ENCODE results near the gene CSMD2.

CSMD2 gene

DNA sequence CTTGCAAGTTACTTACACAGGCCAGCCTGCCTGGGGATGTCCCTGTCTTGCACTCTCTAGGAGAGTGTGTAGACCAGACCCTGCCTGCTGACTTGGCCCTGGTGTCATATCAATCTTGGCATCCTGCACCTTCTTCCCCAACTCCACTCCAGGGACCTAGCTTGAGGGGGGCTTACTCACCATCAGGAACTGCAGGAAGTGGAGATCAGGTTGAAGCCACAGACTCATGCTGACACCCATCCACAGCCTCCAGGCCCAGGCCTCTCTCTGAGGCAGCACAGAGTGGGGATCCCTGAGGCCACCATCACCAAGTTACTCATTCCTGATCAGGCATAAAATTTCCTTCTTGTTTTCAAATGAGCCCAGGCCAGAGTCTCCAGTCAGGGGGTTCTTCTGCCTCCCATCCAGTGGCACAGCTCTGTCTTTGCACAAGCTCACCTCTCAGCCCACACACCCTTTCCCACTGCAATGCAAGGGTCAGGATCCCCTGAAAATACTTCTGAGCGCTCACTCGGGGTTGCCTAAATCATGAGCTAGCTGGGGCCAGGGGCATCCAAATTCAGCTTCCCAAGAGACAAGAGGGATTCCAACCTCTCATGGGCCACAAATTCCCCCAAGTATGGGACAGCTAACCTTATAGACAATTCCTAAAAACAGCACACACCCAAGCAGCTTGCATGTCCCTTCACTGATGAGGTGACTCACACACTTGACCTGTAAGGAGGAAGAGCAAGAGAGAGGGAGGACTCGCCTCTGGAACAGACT is 33.5 kb downstream of the CSMD2 start:
- no peaks in the 10 kb centered on the region for H3K4me1 ChIP-seq (ENCODE audit: control insufficient read depth, insufficient read depth, low read length)
- H3K36me3 ChIP-seq (ENCODE audit: control insufficient read depth, insufficient read depth, low read length) = no peaks in the 10 kb centered on the region
- no peaks in the 10 kb centered on the region for H3K9me3 ChIP-seq (ENCODE audit: control insufficient read depth, insufficient read depth, low read length)
- no peaks in the 10 kb centered on the region for H3K27me3 ChIP-seq (ENCODE audit: control insufficient read depth, insufficient read depth, low read length)
- WGBS (ENCODE audit: insufficient coverage, insufficient read length) = no CpG with 5 or more reads among the region's 3 CpGs
- no peak overlapping the region for H3K4me3 ChIP-seq (ENCODE audit: low read length)
- H3K27ac ChIP-seq (ENCODE audit: low read length) = no peak overlapping the region
- no peak for DNase-seq (ENCODE audit: low read depth, low spot score)

DNA sequence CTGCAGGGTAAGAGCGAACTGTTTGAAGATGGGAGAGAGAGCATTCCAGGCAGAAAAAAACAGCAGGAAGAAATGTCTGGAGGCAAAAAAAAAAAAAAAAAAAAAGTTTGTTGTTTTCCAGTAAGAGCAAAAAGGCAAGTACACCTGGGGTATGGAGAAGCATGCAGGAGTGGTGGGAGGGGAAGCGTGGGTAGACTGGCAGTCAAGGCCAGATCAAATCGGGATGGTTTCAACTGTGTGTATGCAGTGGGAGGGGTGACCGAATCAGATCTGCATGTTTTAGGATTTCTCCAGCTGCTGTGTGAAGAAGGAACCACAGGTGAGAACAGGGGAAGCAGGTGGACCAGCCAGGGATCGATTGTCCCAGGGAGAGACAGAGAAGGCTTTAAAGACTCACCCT is 34.7 kb downstream of the CSMD2 start:
- WGBS (ENCODE audit: insufficient coverage, insufficient read length) = no CpG with 5 or more reads among the region's 5 CpGs
- Histone ChIP-seq H3K27ac (ENCODE audit: low read length) (no peak overlapping the region), H3K9me3 (ENCODE audit: control insufficient read depth, insufficient read depth, low read length) (no peaks in the 10 kb centered on the region), H3K36me3 (ENCODE audit: control insufficient read depth, insufficient read depth, low read length) (no peaks in the 10 kb centered on the region), H3K4me1 (ENCODE audit: control insufficient read depth, insufficient read depth, low read length) (no peaks in the 10 kb centered on the region), H3K4me3 (ENCODE audit: low read length) (no peak overlapping the region), H3K27me3 (ENCODE audit: control insufficient read depth, insufficient read depth, low read length) (no peaks in the 10 kb centered on the region)
- DNase-seq (ENCODE audit: low read depth, low spot score) = no peak

DNA sequence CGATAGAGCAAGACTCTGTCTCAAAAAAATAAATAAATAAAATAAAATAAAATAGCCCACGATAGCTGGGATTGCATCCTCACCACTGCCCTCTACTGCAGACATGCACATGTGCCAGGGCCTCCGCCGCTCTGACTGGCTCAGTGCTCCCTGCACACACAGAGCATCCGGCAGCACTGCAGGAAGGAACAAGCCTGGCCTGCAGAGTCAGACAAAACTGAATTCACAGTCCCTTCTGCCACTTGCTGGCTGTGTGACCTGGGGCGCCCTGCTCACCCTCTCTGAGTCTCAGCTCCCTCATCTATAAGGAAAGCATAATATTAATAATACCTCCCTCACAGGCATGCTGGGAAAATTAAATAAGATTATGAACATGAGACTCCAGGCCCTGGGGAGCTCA is 35.4 kb downstream of the CSMD2 start:
- H3K9me3 ChIP-seq (ENCODE audit: control insufficient read depth, insufficient read depth, low read length) = no peaks in the 10 kb centered on the region
- no peak overlapping the region for H3K27ac ChIP-seq (ENCODE audit: low read length)
- no peak for DNase-seq (ENCODE audit: low read depth, low spot score)
- no peaks in the 10 kb centered on the region for H3K4me1 ChIP-seq (ENCODE audit: control insufficient read depth, insufficient read depth, low read length)
- no peaks in the 10 kb centered on the region for H3K36me3 ChIP-seq (ENCODE audit: control insufficient read depth, insufficient read depth, low read length)
- no peaks in the 10 kb centered on the region for H3K27me3 ChIP-seq (ENCODE audit: control insufficient read depth, insufficient read depth, low read length)
- H3K4me3 ChIP-seq (ENCODE audit: low read length) = no peak overlapping the region
- no CpG with 5 or more reads among the region's 6 CpGs for whole genome bisulfite sequencing (ENCODE audit: insufficient coverage, insufficient read length)

DNA sequence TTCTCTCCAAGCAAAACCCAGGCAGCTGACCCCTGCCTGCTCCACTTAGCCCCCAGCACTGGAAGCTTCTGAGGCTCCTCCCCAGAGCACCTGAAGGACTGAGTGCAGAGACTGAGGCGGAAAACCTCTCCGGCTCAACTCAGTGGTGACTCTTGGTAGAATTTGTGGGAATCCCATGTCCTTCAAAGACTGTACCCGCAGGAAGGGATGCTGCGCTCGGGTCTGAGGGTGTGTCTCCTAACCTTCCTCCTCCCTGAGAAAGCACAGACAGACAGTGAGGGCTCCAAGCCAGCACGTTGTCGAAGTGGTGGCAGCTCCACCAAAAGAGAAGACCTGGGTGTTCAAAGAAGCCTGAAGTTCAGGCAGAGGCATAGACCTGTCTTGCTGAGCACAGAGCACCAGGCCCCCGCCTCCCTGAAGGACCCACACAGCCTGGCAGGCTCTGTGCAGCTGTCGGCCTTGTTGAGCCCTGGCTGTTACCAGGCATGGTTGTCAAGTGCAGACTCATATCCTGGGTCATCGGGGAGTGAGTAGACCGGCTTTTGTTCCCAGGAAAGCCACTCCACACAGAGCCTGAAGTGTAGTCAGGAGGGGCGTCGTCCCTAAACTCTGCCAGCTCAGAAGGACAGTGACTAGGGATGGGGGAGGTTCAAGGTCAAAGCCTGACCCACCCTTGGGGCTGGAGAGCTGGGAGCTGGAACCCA is 36.7 kb downstream of the CSMD2 start:
- no peaks in the 10 kb centered on the region; the same call in 1 of the 2 replicates for H3K27me3 ChIP-seq (ENCODE audit: control insufficient read depth, insufficient read depth, low read length)
- no CpG with 5 or more reads among the region's 13 CpGs for WGBS (ENCODE audit: insufficient coverage, insufficient read length)
- H3K4me1 ChIP-seq (ENCODE audit: control insufficient read depth, insufficient read depth, low read length) = no peaks in the 10 kb centered on the region
- H3K27ac ChIP-seq (ENCODE audit: low read length) = no peak overlapping the region
- H3K9me3 ChIP-seq (ENCODE audit: control insufficient read depth, insufficient read depth, low read length) = no peaks in the 10 kb centered on the region
- no peak overlapping the region for H3K4me3 ChIP-seq (ENCODE audit: low read length)
- no peaks in the 10 kb centered on the region for H3K36me3 ChIP-seq (ENCODE audit: control insufficient read depth, insufficient read depth, low read length)
- DNase-seq (ENCODE audit: low read depth, low spot score) = no peak

DNA sequence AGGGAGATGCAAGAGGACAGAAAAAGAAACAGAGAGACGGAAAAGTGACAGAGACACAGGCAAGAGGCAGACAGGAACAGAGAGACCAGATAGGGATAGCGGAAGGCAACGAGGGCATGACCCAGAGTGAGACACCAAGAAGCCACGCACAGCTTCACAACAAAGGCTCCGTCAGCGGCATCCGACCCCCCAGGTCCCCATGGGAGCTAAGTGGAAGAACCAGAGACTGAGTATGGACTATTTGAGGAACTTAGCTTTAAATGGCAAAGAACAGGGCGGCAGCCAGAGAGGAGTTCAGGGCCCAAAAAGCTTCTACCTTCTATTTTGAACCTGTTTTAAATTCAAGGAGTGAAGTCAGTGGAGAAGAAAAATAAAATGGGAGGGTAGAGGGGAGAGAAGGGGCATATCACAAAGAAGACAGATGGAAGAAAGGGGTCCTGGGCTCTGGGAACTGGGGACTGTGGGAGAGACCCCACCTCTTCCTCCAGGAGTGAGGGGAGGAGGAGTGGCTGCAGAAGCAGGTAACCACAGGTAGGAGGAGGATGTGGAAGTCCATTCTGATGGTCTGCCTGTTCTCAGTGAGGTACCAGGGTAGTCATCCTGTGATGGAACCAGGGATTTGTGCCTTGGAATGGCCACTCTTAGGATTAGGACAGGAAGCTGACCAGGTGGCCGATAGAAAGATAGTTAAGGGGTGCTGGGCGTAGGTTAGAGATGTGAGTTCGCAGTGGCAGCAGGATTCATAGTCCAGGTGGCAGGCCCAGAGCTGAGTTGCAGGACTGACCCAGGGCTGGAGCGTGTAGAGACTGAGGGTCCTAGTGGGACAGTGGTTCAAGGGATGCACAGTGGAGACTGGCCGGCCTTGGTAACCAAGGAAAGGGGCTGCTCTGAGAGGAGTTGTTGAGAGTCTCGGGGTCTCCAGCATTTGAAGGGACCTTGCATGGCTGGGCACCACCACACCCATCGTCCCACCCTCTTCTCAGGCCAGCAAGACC is 37.7 kb downstream of the CSMD2 start:
- Histone ChIP-seq H3K27me3 (ENCODE audit: control insufficient read depth, insufficient read depth, low read length) (no peaks in the 10 kb centered on the region; the same call in 1 of the 2 replicates), H3K4me3 (ENCODE audit: low read length) (no peak overlapping the region), H3K9me3 (ENCODE audit: control insufficient read depth, insufficient read depth, low read length) (no peaks in the 10 kb centered on the region), H3K27ac (ENCODE audit: low read length) (no peak overlapping the region), H3K36me3 (ENCODE audit: control insufficient read depth, insufficient read depth, low read length) (no peaks in the 10 kb centered on the region), H3K4me1 (ENCODE audit: control insufficient read depth, insufficient read depth, low read length) (no peaks in the 10 kb centered on the region)
- WGBS (ENCODE audit: insufficient coverage, insufficient read length) = no CpG with 5 or more reads among the region's 15 CpGs
- DNase-seq (ENCODE audit: low read depth, low spot score) = no peak

DNA sequence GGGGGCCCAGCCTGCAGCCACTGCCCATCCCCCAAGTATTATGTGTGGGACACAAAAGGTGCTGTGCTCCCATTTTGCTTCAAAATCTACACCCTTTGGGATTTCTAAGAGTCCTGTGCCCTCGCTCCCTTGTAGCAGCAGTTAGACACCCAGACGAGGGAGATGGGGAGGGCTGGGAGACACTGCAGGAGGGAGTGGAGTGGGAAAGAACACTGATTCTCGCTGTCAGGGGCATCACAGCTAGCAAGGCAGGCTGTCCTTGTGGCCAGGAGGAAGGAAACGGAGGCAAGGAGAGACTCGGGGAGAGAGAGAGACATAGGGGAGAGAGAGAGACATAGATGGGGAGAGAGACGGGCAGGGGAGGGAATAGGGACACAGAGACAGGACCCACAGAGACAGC is 38.5 kb downstream of the CSMD2 start:
- Histone ChIP-seq H3K4me1 (ENCODE audit: control insufficient read depth, insufficient read depth, low read length) (no peaks in the 10 kb centered on the region), H3K27me3 (ENCODE audit: control insufficient read depth, insufficient read depth, low read length) (no peaks in the 10 kb centered on the region; the same call in 1 of the 2 replicates), H3K4me3 (ENCODE audit: low read length) (no peak overlapping the region), H3K36me3 (ENCODE audit: control insufficient read depth, insufficient read depth, low read length) (no peaks in the 10 kb centered on the region), H3K9me3 (ENCODE audit: control insufficient read depth, insufficient read depth, low read length) (no peaks in the 10 kb centered on the region), H3K27ac (ENCODE audit: low read length) (no peak overlapping the region)
- no peak for DNase-seq (ENCODE audit: low read depth, low spot score)
- no CpG with 5 or more reads among the region's 6 CpGs for WGBS (ENCODE audit: insufficient coverage, insufficient read length)

DNA sequence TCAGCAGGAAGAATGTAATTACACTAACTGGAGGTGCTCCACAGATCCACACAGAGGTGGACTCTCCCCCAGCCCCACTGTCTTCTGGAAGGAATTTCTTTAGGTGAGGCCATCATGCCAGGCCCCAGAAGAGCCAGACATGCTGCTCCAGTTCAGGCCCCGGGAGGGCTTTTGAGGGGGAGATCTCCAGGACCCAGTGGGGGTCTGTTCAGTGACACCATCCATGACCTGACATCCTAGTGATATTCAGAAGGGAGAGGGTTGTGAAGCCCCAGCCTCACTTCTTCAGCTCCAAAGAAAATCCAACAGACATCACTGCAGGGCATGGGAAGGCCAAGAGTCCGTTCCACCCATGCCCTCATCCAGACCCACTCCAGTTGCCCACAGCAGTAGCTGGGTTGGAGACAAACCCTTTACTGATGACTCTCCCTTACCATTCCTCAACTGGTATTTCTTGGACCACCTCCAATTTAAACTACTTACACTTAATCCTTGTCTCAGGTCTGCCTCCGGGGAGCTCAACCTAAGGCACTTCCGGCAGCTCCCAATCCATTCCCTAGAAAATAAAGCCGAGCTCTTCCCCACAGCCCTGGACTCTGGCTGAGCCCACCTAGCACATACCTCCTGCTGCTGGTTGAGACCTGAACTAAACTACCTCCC is 39.2 kb downstream of the CSMD2 start:
- Histone ChIP-seq H3K4me3 (ENCODE audit: low read length) (no peak overlapping the region), H3K4me1 (ENCODE audit: control insufficient read depth, insufficient read depth, low read length) (no peaks in the 10 kb centered on the region), H3K27ac (ENCODE audit: low read length) (no peak overlapping the region), H3K36me3 (ENCODE audit: control insufficient read depth, insufficient read depth, low read length) (no peaks in the 10 kb centered on the region), H3K9me3 (ENCODE audit: control insufficient read depth, insufficient read depth, low read length) (no peaks in the 10 kb centered on the region), H3K27me3 (ENCODE audit: control insufficient read depth, insufficient read depth, low read length) (no peaks in the 10 kb centered on the region; the same call in 1 of the 2 replicates)
- no CpG with 5 or more reads among the region's 5 CpGs for WGBS (ENCODE audit: insufficient coverage, insufficient read length)
- DNase-seq (ENCODE audit: low read depth, low spot score) = no peak

DNA sequence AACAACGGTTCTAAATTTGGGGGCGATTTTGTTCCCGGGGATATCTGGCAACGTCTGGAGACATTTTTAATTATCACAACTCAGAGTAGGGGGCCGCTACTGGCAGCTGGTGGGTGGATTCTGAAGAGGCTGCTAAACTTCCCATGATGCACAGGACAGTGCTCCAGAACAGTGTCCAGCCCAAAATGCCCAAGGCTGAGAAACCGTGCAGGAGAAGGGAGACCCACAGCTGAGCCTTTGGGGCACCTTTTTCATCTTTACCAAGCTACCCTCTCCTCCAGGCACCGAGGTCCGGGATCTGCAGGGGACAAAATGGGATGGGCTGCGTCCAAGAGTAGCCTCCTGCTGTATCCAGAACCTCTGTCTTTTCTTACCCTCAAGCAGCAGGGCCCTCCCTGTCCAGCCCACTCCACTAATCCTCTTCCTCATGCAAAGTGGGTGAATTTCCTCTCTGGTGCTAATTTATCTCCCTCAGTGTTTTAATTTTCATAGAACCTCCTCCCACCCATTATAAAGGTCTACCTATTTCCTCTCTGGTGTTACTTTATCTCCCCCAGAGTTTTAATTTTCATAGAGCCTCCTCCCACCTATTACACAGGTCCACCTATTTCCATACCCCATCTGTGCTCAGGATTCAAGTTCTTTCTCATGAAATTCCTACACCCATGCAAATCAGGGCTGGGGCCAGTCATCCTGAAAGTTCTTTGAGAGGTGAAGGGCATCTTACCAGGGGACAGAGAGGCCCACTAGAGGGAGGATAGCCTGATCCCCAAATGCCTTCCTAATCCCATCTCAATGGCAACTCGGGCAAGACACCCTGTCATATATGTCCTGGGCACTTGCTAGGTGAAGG is 42.7 kb downstream of the CSMD2 start:
- no peak overlapping the region for H3K4me3 ChIP-seq (ENCODE audit: low read length)
- H3K27me3 ChIP-seq (ENCODE audit: control insufficient read depth, insufficient read depth, low read length) = no peaks in the 10 kb centered on the region; the same call in 1 of the 2 replicates
- no peaks in the 10 kb centered on the region for H3K4me1 ChIP-seq (ENCODE audit: control insufficient read depth, insufficient read depth, low read length)
- H3K9me3 ChIP-seq (ENCODE audit: control insufficient read depth, insufficient read depth, low read length) = no peaks in the 10 kb centered on the region
- no peaks in the 10 kb centered on the region for H3K36me3 ChIP-seq (ENCODE audit: control insufficient read depth, insufficient read depth, low read length)
- no peak overlapping the region for H3K27ac ChIP-seq (ENCODE audit: low read length)
- no peak for DNase-seq (ENCODE audit: low read depth, low spot score)
- no CpG with 5 or more reads among the region's 10 CpGs for WGBS (ENCODE audit: insufficient coverage, insufficient read length)

DNA sequence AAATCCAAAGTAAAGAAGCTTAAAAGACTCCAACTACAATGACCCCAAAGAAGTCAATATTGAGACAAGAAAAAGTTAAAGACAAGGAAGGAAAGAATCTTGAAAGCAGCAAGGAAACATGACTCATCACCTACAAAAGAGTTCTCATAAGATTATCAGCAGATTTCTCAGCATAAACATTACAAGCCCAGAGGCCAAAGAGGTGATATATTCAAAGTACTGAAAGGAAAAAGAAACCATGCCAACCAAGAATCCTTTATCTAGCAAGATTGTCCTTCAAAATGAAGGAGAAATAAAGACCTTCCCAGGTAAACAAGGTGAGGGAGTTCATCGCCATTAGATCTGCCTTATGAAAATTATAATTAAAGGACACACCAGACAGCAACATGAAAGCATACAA is 49.8 kb downstream of the CSMD2 start:
- Histone ChIP-seq H3K27me3 (ENCODE audit: control insufficient read depth, insufficient read depth, low read length) (no peaks in the 10 kb centered on the region), H3K4me1 (ENCODE audit: control insufficient read depth, insufficient read depth, low read length) (no peaks in the 10 kb centered on the region), H3K9me3 (ENCODE audit: control insufficient read depth, insufficient read depth, low read length) (no peaks in the 10 kb centered on the region), H3K27ac (ENCODE audit: low read length) (no peak overlapping the region), H3K36me3 (ENCODE audit: control insufficient read depth, insufficient read depth, low read length) (no peaks in the 10 kb centered on the region), H3K4me3 (ENCODE audit: low read length) (no peak overlapping the region)
- DNase-seq (ENCODE audit: low read depth, low spot score) = no peak
- WGBS (ENCODE audit: insufficient coverage, insufficient read length) = no CpG with 5 or more reads among the region's 1 CpG

All from iPS DF 6.9 (cell line).